Effector memory CD4-positive, alpha-beta T cell (primary cell): ENCODE data around the gene CPAMD8.

Source experiments
- DNase-seq, 3 donors: peaks; one replicate each; pipeline ENCODE4 v3.0.0-alpha.2; 2020
- H3K27ac ChIP-seq: 2 replicates; pipeline ENCODE4 v1.7.0; 2013; ENCODE audit warnings: mild to moderate bottlenecking, low read length, moderate library complexity; ENCODE audit not compliant: insufficient read depth, poor library complexity, severe bottlenecking
- H3K27me3 ChIP-seq: replicated peaks from 2 replicates; pipeline ENCODE4 v1.7.0; 2013; ENCODE audit warnings: mild to moderate bottlenecking, low read length; ENCODE audit not compliant: insufficient read depth, control insufficient read depth, poor library complexity, severe bottlenecking
- H3K36me3 ChIP-seq: 2 replicates; pipeline ENCODE4 v1.7.0; 2013; ENCODE audit warnings: mild to moderate bottlenecking, low read length, moderate library complexity; ENCODE audit not compliant: control insufficient read depth, insufficient read depth
- H3K4me1 ChIP-seq: 2 replicates; pipeline ENCODE4 v1.7.0; 2013; ENCODE audit warnings: low read length, mild to moderate bottlenecking; ENCODE audit not compliant: control insufficient read depth, insufficient read depth, poor library complexity, severe bottlenecking
- H3K4me3 ChIP-seq: 2 replicates; pipeline ENCODE4 v1.7.0; 2013; ENCODE audit warnings: low read length, low read depth, mild to moderate bottlenecking; ENCODE audit not compliant: insufficient read depth, poor library complexity, severe bottlenecking
- H3K9me3 ChIP-seq: 2 replicates; pipeline ENCODE4 v1.7.0; 2013; ENCODE audit warnings: mild to moderate bottlenecking, low read length, moderate library complexity; ENCODE audit not compliant: control insufficient read depth

The CPAMD8 gene

DNA sequence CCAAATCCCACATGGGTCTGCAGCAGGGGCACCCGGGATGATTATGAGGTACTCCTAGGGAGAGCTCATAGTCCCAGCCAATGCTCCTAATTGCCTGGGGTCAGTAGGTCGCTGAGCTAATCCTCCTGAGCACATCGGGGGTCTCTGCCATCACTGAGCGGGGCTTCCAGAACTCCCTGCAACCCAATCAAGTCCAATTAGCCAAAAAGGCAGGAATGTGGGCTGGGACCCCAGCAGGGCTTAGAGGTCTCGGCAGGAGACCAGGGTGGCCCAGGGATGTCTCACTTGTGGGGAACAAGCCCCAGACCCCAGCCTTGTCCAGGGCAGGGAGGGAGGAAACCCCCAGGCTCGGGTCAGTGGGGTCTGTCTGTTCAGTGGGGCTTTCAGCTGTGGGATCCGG is 17.1 kb upstream of the CPAMD8 start:
- Histone ChIP-seq H3K27me3 (no peaks in the 10 kb centered on the region), H3K9me3 (no peaks in the 10 kb centered on the region), H3K4me3 (no peak overlapping the region), H3K36me3 (no peaks in the 10 kb centered on the region), H3K4me1 (no peaks in the 10 kb centered on the region), H3K27ac (no peak overlapping the region)
- DNase-seq = no peak

GRCh38 chr19:17041976-17042375 is 15.4 kb upstream of the CPAMD8 start:
- no peaks in the 10 kb centered on the region for H3K4me1 ChIP-seq
- no peak overlapping the region for H3K27ac ChIP-seq
- no peaks in the 10 kb centered on the region for H3K27me3 ChIP-seq
- H3K4me3 ChIP-seq = no peak overlapping the region
- H3K36me3 ChIP-seq = no peaks in the 10 kb centered on the region
- H3K9me3 ChIP-seq = no peaks in the 10 kb centered on the region
- DNase-seq = no peak

GRCh38 chr19:17037966-17038500 is 11.4 kb upstream of the CPAMD8 start:
- H3K9me3 ChIP-seq = no peaks in the 10 kb centered on the region
- H3K27ac ChIP-seq = no peak overlapping the region
- no peaks in the 10 kb centered on the region for H3K36me3 ChIP-seq
- DNase-seq = no peak
- H3K4me3 ChIP-seq = no peak overlapping the region
- H3K27me3 ChIP-seq = no peaks in the 10 kb centered on the region
- no peaks in the 10 kb centered on the region for H3K4me1 ChIP-seq

- no peaks in the 10 kb centered on the region for H3K27me3 ChIP-seq
- no peak overlapping the region for H3K4me3 ChIP-seq
- H3K27ac ChIP-seq = no peak overlapping the region
- no peaks in the 10 kb centered on the region for H3K4me1 ChIP-seq
- no peaks in the 10 kb centered on the region for H3K36me3 ChIP-seq
- H3K9me3 ChIP-seq = no peaks in the 10 kb centered on the region
- no peak for DNase-seq
Observed at GRCh38 chr19:17037184-17037583, 10.6 kb upstream of the CPAMD8 start.

DNA sequence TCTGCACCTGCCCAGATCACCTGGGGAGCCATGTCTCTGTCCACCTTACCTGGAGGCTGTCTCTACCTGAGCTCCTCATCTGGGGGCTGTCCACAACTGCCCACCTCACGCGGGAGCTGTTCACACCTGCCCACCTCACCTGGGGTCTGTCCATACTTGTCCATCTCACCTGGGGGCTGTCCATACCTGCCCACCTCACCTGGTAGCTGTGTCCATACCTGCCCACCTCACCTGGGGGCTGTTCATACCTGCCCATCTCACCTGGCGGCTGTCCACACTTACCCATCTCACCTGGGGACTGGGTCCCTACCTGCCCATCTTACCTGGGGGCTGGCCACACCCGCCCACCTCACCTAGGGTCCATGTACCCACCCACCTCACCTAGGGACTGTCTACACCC is 10.0 kb upstream of the CPAMD8 start:
- no peaks in the 10 kb centered on the region for H3K36me3 ChIP-seq
- no peak overlapping the region for H3K27ac ChIP-seq
- H3K27me3 ChIP-seq = no peaks in the 10 kb centered on the region
- DNase-seq = no peak
- H3K9me3 ChIP-seq = no peaks in the 10 kb centered on the region
- no peak overlapping the region for H3K4me3 ChIP-seq
- no peaks in the 10 kb centered on the region for H3K4me1 ChIP-seq

GRCh38 chr19:17035842-17036424 is 9.3 kb upstream of the CPAMD8 start:
- Histone ChIP-seq H3K27me3 (no peaks in the 10 kb centered on the region), H3K9me3 (no peaks in the 10 kb centered on the region), H3K36me3 (no peaks in the 10 kb centered on the region), H3K4me3 (no peak overlapping the region), H3K4me1 (no peaks in the 10 kb centered on the region), H3K27ac (no peak overlapping the region)
- no peak for DNase-seq

DNA sequence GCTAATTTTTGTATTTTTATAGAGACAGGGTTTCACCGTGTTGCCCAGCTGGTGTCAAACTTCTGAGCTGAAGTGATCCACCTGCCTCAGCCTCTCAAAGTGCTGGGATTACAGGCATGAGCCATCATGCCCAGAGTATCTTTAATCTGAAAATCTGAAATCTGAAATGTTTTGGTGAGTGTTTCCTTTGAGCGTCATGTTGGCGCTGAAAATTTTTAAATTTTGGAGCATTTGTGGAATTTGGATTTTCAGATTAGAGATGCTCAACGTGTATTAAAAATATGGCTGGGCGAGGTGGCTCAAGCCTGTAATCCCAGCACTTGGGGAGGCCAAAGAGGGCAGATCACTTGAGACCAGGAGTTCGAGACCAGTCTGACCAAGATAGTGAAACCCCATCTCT is 5.1 kb upstream of the CPAMD8 start:
- DNase-seq = no peak
- Histone ChIP-seq H3K27me3 (peaks cover 10% of the 10 kb centered on the region), H3K4me1 (no peaks in the 10 kb centered on the region), H3K9me3 (no peaks in the 10 kb centered on the region), H3K36me3 (no peaks in the 10 kb centered on the region), H3K27ac (no peak overlapping the region), H3K4me3 (no peak overlapping the region)

- peaks cover 10% of the 10 kb centered on the region for H3K27me3 ChIP-seq
- no peak overlapping the region for H3K27ac ChIP-seq
Observed at GRCh38 chr19:17027535-17027975, 945 bp upstream of the CPAMD8 start.

DNA sequence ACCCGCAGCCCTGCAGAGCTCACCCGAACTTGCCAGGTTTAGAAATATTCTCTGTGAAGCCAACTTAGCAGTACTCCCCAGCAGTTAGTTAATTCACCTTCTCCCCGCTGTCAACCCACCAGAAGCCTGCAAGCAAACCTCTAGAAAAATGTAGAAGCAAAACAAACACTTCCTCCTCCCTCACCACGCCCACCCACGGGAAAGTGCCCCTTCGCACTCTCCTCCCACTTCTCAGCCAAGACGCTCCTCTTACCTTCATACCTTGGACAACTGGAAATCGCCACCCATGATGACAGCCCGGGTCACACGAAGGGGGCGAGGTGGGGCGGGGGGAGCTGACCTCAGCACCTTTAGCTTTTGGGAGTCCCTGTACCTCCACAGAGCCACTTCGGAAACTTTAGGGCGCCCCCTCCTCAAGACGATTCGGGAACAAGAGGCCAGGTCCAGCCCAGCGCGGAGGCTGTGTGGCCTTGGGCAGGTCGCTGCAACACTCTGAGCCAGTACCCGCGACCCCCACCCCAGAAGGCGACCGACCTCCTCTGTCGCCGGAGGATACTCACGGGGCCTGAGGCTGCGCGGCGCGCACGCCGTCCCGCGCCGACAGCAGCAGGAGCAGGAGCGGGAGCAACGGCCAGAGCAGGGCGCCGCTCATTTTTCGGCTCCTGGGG is 485 bp downstream of the CPAMD8 start:
- Histone ChIP-seq H3K4me1 (peaks cover 7% of the 10 kb centered on the region), H3K27ac (no peak overlapping the region), H3K36me3 (no peaks in the 10 kb centered on the region), H3K9me3 (no peaks in the 10 kb centered on the region), H3K4me3 (peak overlapping the region; percentile 44), H3K27me3 (peaks cover 10% of the 10 kb centered on the region)
- no peak for DNase-seq

More at GRCh38 chr19:17027535-17027975, 945 bp upstream of the CPAMD8 start:
- H3K9me3 ChIP-seq = no peaks in the 10 kb centered on the region
- no peaks in the 10 kb centered on the region for H3K36me3 ChIP-seq
- H3K4me3 ChIP-seq = no peak overlapping the region
- H3K4me1 ChIP-seq = peaks cover 7% of the 10 kb centered on the region
- no peak for DNase-seq

- Histone ChIP-seq H3K9me3 (no peaks in the 10 kb centered on the region), H3K4me3 (no peak overlapping the region), H3K4me1 (peaks cover 7% of the 10 kb centered on the region), H3K27me3 (peaks cover 10% of the 10 kb centered on the region), H3K36me3 (no peaks in the 10 kb centered on the region), H3K27ac (no peak overlapping the region)
- no peak for DNase-seq
Observed at GRCh38 chr19:17025361-17025760, 1.2 kb downstream of the CPAMD8 start.
